Pancreas (tissue), 10 donors: ENCODE measurements around the gene URM1. TPM values are rescaled to one million over a fixed set of nuclear protein-coding genes. Genes with fewer than 3 reads are reported as not detected.
"Not testable (repeated sequence)": the region's sequence is repeated elsewhere in the genome, so short reads cannot be mapped to it uniquely, and the experiment has no call there.

Source experiments
- ATAC-seq, 4 donors: fragments of 200-7000 bp; cut with Tn5 transposase; one replicate each; pipeline versions ENCODE4 v1.8.0 to v1.9.1; 2020; ENCODE audit warnings: mild to moderate bottlenecking in 4 of 4, moderate library complexity in 4 of 4
- DNase-seq, 6 donors: peaks; one replicate each; pipeline ENCODE4 v3.0.0-alpha.2; 2020
- FAIRE-seq: peaks from 2 replicates; lab custom pipeline; 2012; peaks lifted over from hg19 to GRCh38; lab: Jason Lieb, UNC
- H3K27ac ChIP-seq, 4 donors: fragments of 200-600 bp; sonication (generic); 1 replicate in 3 of 4; 2 replicates in 1 of 4; pipeline versions ENCODE4 v1.5.0 to v1.8.0; 2020
- H3K27me3 ChIP-seq, 4 donors: fragments of 200-600 bp; one replicate each; pipeline ENCODE4 v1.8.0; 2021
- H3K36me3 ChIP-seq, 3 donors: fragments of 200-600 bp; sonication (generic) in 1 of 3; one replicate each; pipeline versions ENCODE4 v1.5.0 to v1.8.0; 2020 to 2021
- H3K4me1 ChIP-seq, 3 donors: fragments of 200-600 bp; one replicate each; pipeline ENCODE4 v1.8.0; 2021
- H3K4me3 ChIP-seq, 4 donors: fragments of 200-600 bp; sonication (generic) in 2 of 4; one replicate each; pipeline versions ENCODE4 v1.5.0 to v1.8.0; 2020 to 2021
- H3K9me3 ChIP-seq, 4 donors: fragments of 200-600 bp; one replicate each; pipeline ENCODE4 v1.8.0; 2021
- CTCF ChIP-seq, 4 donors: fragments of 200-600 bp; sonication (generic) in 3 of 4; IDR thresholded peaks; one replicate each; pipeline versions ENCODE4 v1.5.0 to v1.8.0; 2021; ENCODE audit warnings: antibody characterized with exemption in 4 of 4
- WGBS, 2 donors: extraction: QIAGEN DNeasy Blood & Tissue Kit; methylation state at CpG; one replicate each; pipeline ENCODE4 v1.1.7; 2013; 5-methylcytosine and 5-hydroxymethylcytosine counted together
- intact Hi-C, 3 donors: fragments of 100-400 bp; cut with DNase I; formaldehyde crosslinking; loops; one replicate each; pipeline versions ENCODE4 v1.11.1 to v1.14.2; 2022
- polyA plus RNA-seq, 2 donors: library from polyadenylated mRNA; stranded (reverse); fragments of 200-250 nt; gene quantifications; one replicate each; pipeline ENCODE4 v1.2.3, GENCODE V29; 2013
- total RNA-seq, 6 donors: library from RNA; stranded (reverse); fragmentation: NEBNext Ultra II Directional in 4 of 6; extraction: Animal tissue kit (Norgen Biotek cat#: 25700) in 4 of 6; gene quantifications; one replicate each; pipeline versions ENCODE4 v1.2.1 to v1.2.4, GENCODE V29; 2021 to 2023
- donor health status: healthy with polysubstance abuse.
- donor health status: DM: no; HTN: no; CAD: no; lungs with moderate emphysema.
- donor health status: DM: no; HTN: no; CAD: no.
- donor health status: control.
- donor health status: control.
- donor health status: Bipolar disorder and iron deficiency.
- donor health status: DM: yes; HTN: yes; CAD: no.
- donor health status: DM: no; HTN: no; CAD: no.
- donor health status: DM: no; HTN: no; CAD: no.
- donor health status: DM: yes; HTN: yes; CAD: no.

URM1 gene
- total and polyA plus RNA-seq, 8 donors: 18.5 to 46.1 (median 33.4) TPM

- FAIRE-seq (no peak), ATAC-seq (peak; percentile 89 to 95 (median 93)), DNase-seq (peak; percentile 65 to 90 (median 78))
- H3K27ac ChIP-seq: peak overlapping the region; percentile 17 to 60 (median 32)
- H3K36me3 ChIP-seq: no peaks in the 10 kb centered on the region
- no peaks in the 10 kb centered on the region for H3K9me3 ChIP-seq
- no peaks in the 10 kb centered on the region for H3K27me3 ChIP-seq
- peak overlapping the region; percentile 72 to 99 (median 96) for H3K4me3 ChIP-seq
- TF ChIP-seq CTCF (IDR thresholded peaks at IDR 0.05): peak; percentile 61 to 81 (median 68)
- intact Hi-C loops: no loop called here
- WGBS, 2 donors: 1% methylated on average over 24 to 59 of the region's 59 CpGs
- H3K4me1 ChIP-seq: peaks cover 6 to 14% (median 8%) of the 10 kb centered on the region in 3 donors
Observed at GRCh38 chr9:128420060-128420650, 49.0 kb downstream of the URM1 start.

GRCh38 chr9:128420651-128421481 is 49.7 kb downstream of the URM1 start, which contains the start of gene CERCAM:
CERCAM (plus strand) TSS chr9:128420857; CDS start chr9:128420878, 21 bp downstream.
- peak; percentile 89 to 90 (median 90) for ATAC-seq
- H3K4me3 ChIP-seq: peak within 1 kb of the TSS; percentile 72 to 99 (median 96)
- H3K27me3 ChIP-seq: no peaks in the 10 kb centered on the region
- WGBS, 2 donors: 1% methylated on average over 36 to 59 of the region's 59 CpGs
- intact Hi-C loops: no loop called here
- no peaks in the 10 kb centered on the region for H3K36me3 ChIP-seq
- DNase-seq: peak; percentile 57 to 84 (median 70)
- H3K9me3 ChIP-seq: no peaks in the 10 kb centered on the region
- FAIRE-seq: no peak
- H3K27ac ChIP-seq: peak within 1 kb of the TSS; percentile 17 to 60 (median 32)
- no peak for TF ChIP-seq CTCF (IDR thresholded peaks at IDR 0.05)
- H3K4me1 ChIP-seq: peaks cover 6 to 14% (median 8%) of the 10 kb centered on the region in 3 donors

GRCh38 chr9:128421482-128421996 is 50.4 kb downstream of the URM1 start:
- Histone ChIP-seq H3K27ac (no peak overlapping the region), H3K4me1 (peaks cover 6 to 14% (median 8%) of the 10 kb centered on the region in 3 donors), H3K27me3 (no peaks in the 10 kb centered on the region), H3K36me3 (no peaks in the 10 kb centered on the region), H3K4me3 (peak overlapping the region in 3 of 4 donors; percentile 94 to 99 (median 97)), H3K9me3 (no peaks in the 10 kb centered on the region)
- no peak for ATAC-seq
- TF ChIP-seq CTCF (IDR thresholded peaks at IDR 0.05): no peak
- no peak for FAIRE-seq
- intact Hi-C loops: no loop called here
- WGBS, 2 donors: 26 to 42% methylated on average over 11 of the region's 11 CpGs
- DNase-seq: no peak

- H3K4me3 ChIP-seq, H3K9me3 ChIP-seq, H3K27ac ChIP-seq, intact Hi-C loops, H3K27me3 ChIP-seq, H3K36me3 ChIP-seq, DNase-seq, ATAC-seq, FAIRE-seq: not testable (repeated sequence)
- peaks cover 6 to 14% (median 8%) of the 10 kb centered on the region in 3 donors for H3K4me1 ChIP-seq
- 88 to 92% methylated on average over 13 of the region's 13 CpGs for WGBS, 2 donors
Observed at GRCh38 chr9:128422022-128422782, 51.0 kb downstream of the URM1 start.

GRCh38 chr9:128422783-128423150 is 51.6 kb downstream of the URM1 start:
- Histone ChIP-seq H3K9me3 (no peaks in the 10 kb centered on the region), H3K4me3 (no peak overlapping the region), H3K36me3 (no peaks in the 10 kb centered on the region), H3K4me1 (peaks cover 6 to 14% (median 8%) of the 10 kb centered on the region in 3 donors), H3K27ac (no peak overlapping the region), H3K27me3 (no peaks in the 10 kb centered on the region)
- no peak for FAIRE-seq
- no peak for TF ChIP-seq CTCF (IDR thresholded peaks at IDR 0.05)
- DNase-seq: no peak
- intact Hi-C loops: no loop called here
- ATAC-seq: no peak
- WGBS, 2 donors: 93 to 96% methylated on average over 5 of the region's 5 CpGs

- H3K4me3 ChIP-seq, H3K36me3 ChIP-seq, ATAC-seq, H3K27ac ChIP-seq, H3K27me3 ChIP-seq, FAIRE-seq, intact Hi-C loops, DNase-seq, H3K9me3 ChIP-seq: not testable (repeated sequence)
- peaks cover 6 to 14% (median 8%) of the 10 kb centered on the region in 3 donors for H3K4me1 ChIP-seq
- WGBS, 2 donors: 82 to 90% methylated on average over 6 of the region's 6 CpGs
Observed at GRCh38 chr9:128423356-128423755, 52.2 kb downstream of the URM1 start.
